WTC11 (cell line): ENCODE data around the gene OR4E2. TPM values are rescaled to one million over a fixed set of nuclear protein-coding genes. Genes with fewer than 3 reads are reported as not detected.

Experiments used
- ATAC-seq: fragments of 200-7000 bp; cut with Tn5 transposase; 2 replicates; pipeline ENCODE4 v1.10.0; 2021; ENCODE audit warnings: mild to moderate bottlenecking, moderate library complexity
- CTCF ChIA-PET: fragments of 300-600 bp; sonication (Branson Sonifier 250); formaldehyde crosslinking; loops from one replicate; lab custom pipeline; 2021; ENCODE audit warnings: antibody characterized with exemption; lab: Charles Lee
- POLR2A ChIA-PET: fragments of 350-600 bp; sonication (Branson Sonifier 250); formaldehyde crosslinking; loops from one replicate; lab custom pipeline; 2021; ENCODE audit warnings: antibody characterized with exemption; lab: Charles Lee
- DNase-seq: peaks from one replicate; pipeline ENCODE4 v3.0.0; 2021; ENCODE audit warnings: low spot score
- H3K27ac Mint-ChIP-seq: 2 replicates; pipeline ENCODE4 v1.8.0; 2021; ENCODE audit warnings: mixed read lengths
- H3K27me3 Mint-ChIP-seq: 2 replicates; pipeline ENCODE4 v1.8.0; 2021; ENCODE audit warnings: low read depth, mild to moderate bottlenecking, moderate library complexity, mixed read lengths
- H3K36me3 Mint-ChIP-seq: 2 replicates; pipeline ENCODE4 v1.8.0; 2021; ENCODE audit warnings: mixed read lengths
- H3K4me1 Mint-ChIP-seq: 2 replicates; pipeline ENCODE4 v1.8.0; 2022; ENCODE audit warnings: mixed read lengths
- H3K4me3 Mint-ChIP-seq: 2 replicates; pipeline ENCODE4 v1.8.0; 2021; ENCODE audit warnings: mild to moderate bottlenecking, moderate library complexity, mixed read lengths
- H3K9me3 Mint-ChIP-seq: 2 replicates; pipeline ENCODE4 v1.8.0; 2021; ENCODE audit warnings: mixed read lengths
- ATF1 ChIP-seq: sonication (generic); formaldehyde crosslinking; IDR thresholded peaks from 2 replicates; pipeline ENCODE4 v1.8.1; 2023; ENCODE audit warnings: mild to moderate bottlenecking, moderate library complexity, missing genetic modification reagents
- ATF2 ChIP-seq: sonication (generic); formaldehyde crosslinking; IDR thresholded peaks from 2 replicates; pipeline ENCODE4 v1.8.1; 2022; ENCODE audit warnings: low read depth, missing genetic modification reagents, borderline replicate concordance
- HMGA2 ChIP-seq: fragments of 250-450 bp; sonication (Bioruptor Pico); IDR thresholded peaks from 2 replicates; pipeline ENCODE4 v1.4.0; 2021; ENCODE audit warnings: mild to moderate bottlenecking, moderate library complexity
- JUN ChIP-seq: sonication (generic); formaldehyde crosslinking; IDR thresholded peaks from 2 replicates; pipeline ENCODE4 v1.8.0; 2023; ENCODE audit warnings: mild to moderate bottlenecking, missing genetic modification reagents
- NFATC4 ChIP-seq: fragments of 250-450 bp; sonication (Bioruptor Pico); IDR thresholded peaks from 2 replicates; pipeline ENCODE4 v1.9.0; 2021; ENCODE audit warnings: mild to moderate bottlenecking
- NFYB ChIP-seq: sonication (generic); formaldehyde crosslinking; conservative IDR thresholded peaks from 2 replicates; pipeline ENCODE4 v1.8.0; 2022; ENCODE audit warnings: low read depth, missing genetic modification reagents
- NR1H2 ChIP-seq: sonication (generic); formaldehyde crosslinking; IDR thresholded peaks from 2 replicates; pipeline ENCODE4 v1.9.0; 2021; ENCODE audit warnings: mild to moderate bottlenecking, moderate library complexity, missing genetic modification reagents
- NR3C1 ChIP-seq: sonication (generic); formaldehyde crosslinking; conservative IDR thresholded peaks from 2 replicates; pipeline ENCODE4 v1.8.1; 2023; ENCODE audit warnings: low read depth, mild to moderate bottlenecking, missing genetic modification reagents
- OVOL2 ChIP-seq: fragments of 250-450 bp; sonication (Bioruptor Pico); IDR thresholded peaks from 2 replicates; pipeline ENCODE4 v1.9.0; 2021; ENCODE audit warnings: mild to moderate bottlenecking, borderline replicate concordance
- TCF7 ChIP-seq: sonication (generic); formaldehyde crosslinking; IDR thresholded peaks from 2 replicates; pipeline ENCODE4 v1.8.0; 2022; ENCODE audit warnings: mild to moderate bottlenecking, low read depth, missing genetic modification reagents, moderate library complexity
- TP53 ChIP-seq: sonication (generic); formaldehyde crosslinking; IDR thresholded peaks from 2 replicates; pipeline ENCODE4 v1.8.1; 2023; ENCODE audit warnings: mild to moderate bottlenecking, missing genetic modification reagents
- ZNF121 ChIP-seq: sonication (generic); formaldehyde crosslinking; IDR thresholded peaks from 2 replicates; pipeline ENCODE4 v1.8.0; 2023; ENCODE audit warnings: missing genetic modification reagents
- ZNF416 ChIP-seq: fragments of 250-450 bp; sonication (Bioruptor Pico); IDR thresholded peaks from 2 replicates; pipeline ENCODE4 v1.9.0; 2021; ENCODE audit warnings: mild to moderate bottlenecking, inconsistent platforms
- ZNF423 ChIP-seq: fragments of 250-450 bp; sonication (Bioruptor Pico); IDR thresholded peaks from 2 replicates; pipeline ENCODE4 v2.1.2; 2022; ENCODE audit warnings: mild to moderate bottlenecking, moderate library complexity
- total RNA-seq: library from RNA; stranded (reverse); gene quantifications from 3 replicates; pipeline ENCODE4 v1.2.3, GENCODE V29; 2021
- TF ChIP-seq, protein P1 (sequence below): sonication (generic); formaldehyde crosslinking; IDR thresholded peaks from 2 replicates; pipeline ENCODE4 v1.8.1; 2023; ENCODE audit warnings: mild to moderate bottlenecking, moderate library complexity, missing genetic modification reagents
- TF ChIP-seq, protein P2 (sequence below): sonication (generic); formaldehyde crosslinking; IDR thresholded peaks from 2 replicates; pipeline ENCODE4 v1.8.0; 2022; ENCODE audit warnings: missing genetic modification reagents
- TF ChIP-seq, protein P3 (sequence below): fragments of 250-450 bp; sonication (Bioruptor Pico); conservative IDR thresholded peaks from 2 replicates; pipeline ENCODE4 v1.9.0; 2021; ENCODE audit warnings: mild to moderate bottlenecking

Gene OR4E2
- total RNA-seq, 1 experiment from 2014 or later, result not detected

DNA sequence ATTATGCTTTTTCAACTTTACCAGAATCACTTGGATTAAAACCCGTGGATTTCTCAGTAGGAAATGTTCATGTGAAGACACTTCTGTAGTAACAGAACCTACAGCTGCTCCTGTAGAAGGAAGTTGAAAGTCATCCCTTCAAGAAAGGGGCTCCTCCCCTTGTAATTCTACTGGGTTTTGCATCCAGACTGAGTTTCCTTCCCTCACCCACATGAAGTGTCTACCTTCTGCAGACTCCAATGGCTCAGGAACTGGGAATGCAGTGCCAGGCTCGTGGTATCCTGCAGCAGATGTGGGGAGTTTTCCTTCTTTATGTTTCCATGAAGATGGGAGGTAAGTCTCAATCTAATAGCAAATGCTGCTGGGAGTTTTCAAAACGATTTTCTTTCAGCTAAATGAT, 11.0 kb upstream of the OR4E2 start (continued):
- TF ChIP-seq JUN (CRISPR knock-in tag), result no peak
- no peak for TF ChIP-seq ATF1 (CRISPR knock-in tag)
- no peak for TF ChIP-seq ZNF416 (CRISPR knock-in tag)
- TF ChIP-seq, all 79 proteins: peak for 0

DNA sequence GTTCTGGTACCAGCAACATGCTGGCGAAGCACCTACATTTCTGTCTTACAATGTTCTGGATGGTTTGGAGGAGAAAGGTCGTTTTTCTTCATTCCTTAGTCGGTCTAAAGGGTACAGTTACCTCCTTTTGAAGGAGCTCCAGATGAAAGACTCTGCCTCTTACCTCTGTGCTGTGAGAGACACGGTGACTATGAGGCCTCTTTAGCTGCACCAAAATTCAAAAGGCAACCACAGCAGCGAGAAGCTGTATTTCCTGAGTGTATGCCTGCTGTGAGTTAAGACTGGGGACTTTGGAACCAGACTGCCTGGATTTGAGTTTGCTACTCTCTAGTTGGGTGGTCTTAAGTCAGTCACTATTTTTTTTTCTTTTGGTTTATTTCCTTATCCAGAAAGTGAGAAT, 10.2 kb upstream of the OR4E2 start:
- Mint-ChIP-seq H3K27ac (no peak overlapping the region), H3K9me3 (peaks cover 2% of the 10 kb centered on the region; the same call in 1 of the 2 replicates), H3K4me3 (no peak overlapping the region), H3K4me1 (peaks cover 17% of the 10 kb centered on the region), H3K27me3 (no peaks in the 10 kb centered on the region), H3K36me3 (no peaks in the 10 kb centered on the region)
- TF ChIP-seq ZNF121 (CRISPR knock-in tag), result no peak
- TF ChIP-seq TCF7 (CRISPR knock-in tag), result no peak
- TF ChIP-seq ATF2 (CRISPR knock-in tag), result no peak
- no peak for TF ChIP-seq HMGA2
- ATAC-seq (no peak), DNase-seq (no peak)
- CTCF ChIA-PET, result interaction anchor here (0.7 to 2.3 kb wide), 8 partner anchors 9 to 274 kb away, joined by 3 to 6 read pairs (median 4); no protein-coding TSS in a partner anchor
- POLR2A ChIA-PET, result no interaction called here

- ATAC-seq (no peak), DNase-seq (no peak)
- no peak overlapping the region for H3K4me3 Mint-ChIP-seq
- ChIA-PET POLR2A (no interaction called here), CTCF (interaction anchor here (0.9 to 2.0 kb wide), 2 partner anchors 76 to 101 kb away, joined by 3 to 6 read pairs; no protein-coding TSS in a partner anchor)
- H3K27ac Mint-ChIP-seq, result no peak overlapping the region
- H3K9me3 Mint-ChIP-seq, result peaks cover 8% of the 10 kb centered on the region; the same call in 1 of the 2 replicates
- no peaks in the 10 kb centered on the region for H3K27me3 Mint-ChIP-seq
- peaks cover 23% of the 10 kb centered on the region for H3K4me1 Mint-ChIP-seq
- TF ChIP-seq NR1H2 (no peak), TP53 (CRISPR knock-in tag) (no peak), NR3C1 (CRISPR knock-in tag) (no peak), ZNF423 (no peak), JUN (CRISPR knock-in tag) (no peak)
- TF ChIP-seq, protein P1, sequence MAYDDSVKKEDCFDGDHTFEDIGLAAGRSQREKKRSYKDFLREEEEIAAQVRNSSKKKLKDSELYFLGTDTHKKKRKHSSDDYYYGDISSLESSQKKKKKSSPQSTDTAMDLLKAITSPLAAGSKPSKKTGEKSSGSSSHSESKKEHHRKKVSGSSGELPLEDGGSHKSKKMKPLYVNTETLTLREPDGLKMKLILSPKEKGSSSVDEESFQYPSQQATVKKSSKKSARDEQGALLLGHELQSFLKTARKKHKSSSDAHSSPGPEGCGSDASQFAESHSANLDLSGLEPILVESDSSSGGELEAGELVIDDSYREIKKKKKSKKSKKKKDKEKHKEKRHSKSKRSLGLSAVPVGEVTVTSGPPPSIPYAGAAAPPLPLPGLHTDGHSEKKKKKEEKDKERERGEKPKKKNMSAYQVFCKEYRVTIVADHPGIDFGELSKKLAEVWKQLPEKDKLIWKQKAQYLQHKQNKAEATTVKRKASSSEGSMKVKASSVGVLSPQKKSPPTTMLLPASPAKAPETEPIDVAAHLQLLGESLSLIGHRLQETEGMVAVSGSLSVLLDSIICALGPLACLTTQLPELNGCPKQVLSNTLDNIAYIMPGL, result no peak
- TF ChIP-seq, protein P2, sequence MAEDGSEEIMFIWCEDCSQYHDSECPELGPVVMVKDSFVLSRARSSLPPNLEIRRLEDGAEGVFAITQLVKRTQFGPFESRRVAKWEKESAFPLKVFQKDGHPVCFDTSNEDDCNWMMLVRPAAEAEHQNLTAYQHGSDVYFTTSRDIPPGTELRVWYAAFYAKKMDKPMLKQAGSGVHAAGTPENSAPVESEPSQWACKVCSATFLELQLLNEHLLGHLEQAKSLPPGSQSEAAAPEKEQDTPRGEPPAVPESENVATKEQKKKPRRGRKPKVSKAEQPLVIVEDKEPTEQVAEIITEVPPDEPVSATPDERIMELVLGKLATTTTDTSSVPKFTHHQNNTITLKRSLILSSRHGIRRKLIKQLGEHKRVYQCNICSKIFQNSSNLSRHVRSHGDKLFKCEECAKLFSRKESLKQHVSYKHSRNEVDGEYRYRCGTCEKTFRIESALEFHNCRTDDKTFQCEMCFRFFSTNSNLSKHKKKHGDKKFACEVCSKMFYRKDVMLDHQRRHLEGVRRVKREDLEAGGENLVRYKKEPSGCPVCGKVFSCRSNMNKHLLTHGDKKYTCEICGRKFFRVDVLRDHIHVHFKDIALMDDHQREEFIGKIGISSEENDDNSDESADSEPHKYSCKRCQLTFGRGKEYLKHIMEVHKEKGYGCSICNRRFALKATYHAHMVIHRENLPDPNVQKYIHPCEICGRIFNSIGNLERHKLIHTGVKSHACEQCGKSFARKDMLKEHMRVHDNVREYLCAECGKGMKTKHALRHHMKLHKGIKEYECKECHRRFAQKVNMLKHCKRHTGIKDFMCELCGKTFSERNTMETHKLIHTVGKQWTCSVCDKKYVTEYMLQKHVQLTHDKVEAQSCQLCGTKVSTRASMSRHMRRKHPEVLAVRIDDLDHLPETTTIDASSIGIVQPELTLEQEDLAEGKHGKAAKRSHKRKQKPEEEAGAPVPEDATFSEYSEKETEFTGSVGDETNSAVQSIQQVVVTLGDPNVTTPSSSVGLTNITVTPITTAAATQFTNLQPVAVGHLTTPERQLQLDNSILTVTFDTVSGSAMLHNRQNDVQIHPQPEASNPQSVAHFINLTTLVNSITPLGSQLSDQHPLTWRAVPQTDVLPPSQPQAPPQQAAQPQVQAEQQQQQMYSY (CRISPR knock-in tag), result no peak
- no peaks in the 10 kb centered on the region for H3K36me3 Mint-ChIP-seq
These were observed 6.3 kb upstream of the OR4E2 start for GRCh38 chr14:21647380-21647779.

DNA sequence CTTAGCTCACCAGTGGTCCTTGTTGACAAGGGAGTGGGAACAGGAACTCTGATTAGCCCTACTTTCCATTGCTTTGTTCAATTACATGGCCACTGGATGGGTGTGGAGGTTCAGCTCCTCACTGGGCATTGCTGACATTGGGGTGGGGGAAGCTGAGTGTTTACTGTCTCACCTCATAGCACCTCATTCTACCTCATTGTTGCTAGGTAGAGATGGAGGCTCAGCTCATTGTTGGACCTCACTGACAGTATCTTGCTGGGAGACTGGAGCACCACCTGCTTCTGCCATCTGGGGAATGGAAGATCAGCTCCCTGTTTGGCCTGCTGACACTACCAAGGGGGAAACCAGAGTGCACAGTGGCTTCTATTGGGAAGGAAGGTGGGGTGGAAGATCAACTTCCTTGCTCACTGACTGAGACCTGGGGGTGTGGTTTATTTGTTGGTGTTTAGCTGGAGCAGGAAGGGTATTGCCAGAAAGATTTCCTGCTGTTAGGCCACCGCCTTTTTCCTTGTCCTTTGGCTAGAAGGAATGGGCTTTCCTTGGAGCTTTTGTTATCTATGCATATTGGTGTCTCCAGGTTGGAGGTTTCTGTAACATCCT, 1.3 kb upstream of the OR4E2 start:
- ChIA-PET POLR2A (no interaction called here), CTCF (interaction anchor here (0.8 to 1.3 kb wide), 5 partner anchors 9 to 173 kb away, joined by 3 to 12 read pairs (median 5); no protein-coding TSS in a partner anchor)
- ATAC-seq (peak; percentile 90), DNase-seq (no peak)
- no peak overlapping the region for H3K4me3 Mint-ChIP-seq
- H3K27me3 Mint-ChIP-seq, result no peaks in the 10 kb centered on the region
- peaks cover 8% of the 10 kb centered on the region; the same call in 1 of the 2 replicates for H3K9me3 Mint-ChIP-seq
- peaks cover 11% of the 10 kb centered on the region; the same call in 1 of the 2 replicates for H3K4me1 Mint-ChIP-seq
- no peaks in the 10 kb centered on the region for H3K36me3 Mint-ChIP-seq
- no peak overlapping the region for H3K27ac Mint-ChIP-seq
- TF ChIP-seq ATF2 (CRISPR knock-in tag) (no peak), NFATC4 (CRISPR knock-in tag) (no peak), OVOL2 (no peak), NFYB (CRISPR knock-in tag) (no peak), NR3C1 (CRISPR knock-in tag) (no peak)
- TF ChIP-seq, protein P3, sequence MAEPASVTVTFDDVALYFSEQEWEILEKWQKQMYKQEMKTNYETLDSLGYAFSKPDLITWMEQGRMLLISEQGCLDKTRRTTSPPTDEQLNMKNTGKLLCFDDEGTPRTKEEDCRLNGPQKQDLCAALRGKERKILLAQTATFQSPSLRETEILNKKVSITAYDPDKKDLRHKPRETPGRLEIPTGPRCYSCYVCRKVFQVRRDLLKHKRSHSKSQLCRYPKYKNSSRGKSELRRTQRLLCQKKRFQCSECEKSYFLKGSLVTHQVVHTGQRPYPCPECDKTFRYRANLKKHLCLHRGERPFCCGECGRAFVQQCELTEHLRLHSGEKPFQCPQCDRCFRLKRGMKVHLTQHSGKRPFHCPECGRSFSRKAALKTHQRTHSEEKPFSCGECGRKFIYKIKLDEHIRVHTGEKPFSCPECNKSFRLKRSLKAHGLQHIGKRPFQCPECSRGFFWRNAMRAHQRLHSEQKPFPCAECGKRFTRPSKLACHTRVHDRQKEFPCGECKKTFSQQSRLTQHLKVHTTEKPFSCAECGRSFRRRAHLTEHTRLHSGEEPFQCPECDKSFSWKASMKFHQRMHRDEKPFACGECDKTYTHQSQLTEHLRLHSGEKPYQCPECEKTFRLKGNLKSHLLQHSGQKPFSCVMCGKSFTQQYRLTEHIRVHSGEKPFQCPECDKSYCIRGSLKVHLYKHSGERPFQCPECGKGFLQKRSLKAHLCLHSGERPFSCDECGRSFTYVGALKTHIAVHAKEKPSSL, result no peak
